HG03342 (cell line): ENCODE data around the gene TMED4.
"Not testable (repeated sequence)": the region's sequence is repeated elsewhere in the genome, so short reads cannot be mapped to it uniquely, and the experiment has no call there.

ENCODE experiments used
- ATAC-seq: cut with Tn5 transposase; IDR thresholded peaks from one replicate; pipeline ENCODE4 v1.9.1; 2021; ENCODE audit warnings: mild to moderate bottlenecking, moderate library complexity; ENCODE audit not compliant: unreplicated experiment

The TMED4 gene

GRCh38 chr7:44607141-44608068 lies 25.4 kb upstream of the TMED4 start:
- ATAC-seq: no peak

- ATAC-seq: peak; percentile 90
Measured at GRCh38 chr7:44606341-44607140, 24.5 kb upstream of the TMED4 start, which contains the start of gene OGDH. TSS of gene OGDH (plus strand) at chr7:44606627. CDS start at chr7:44624344, 17,717 bp downstream.

- ATAC-seq: no peak
Measured at GRCh38 chr7:44604941-44605340, 22.9 kb upstream of the TMED4 start.

- ATAC-seq: no peak
Measured at GRCh38 chr7:44603193-44603592, 21.2 kb upstream of the TMED4 start.

- no peak for ATAC-seq
Measured at GRCh38 chr7:44602576-44602910, 20.5 kb upstream of the TMED4 start.

- no peak for ATAC-seq
Measured at GRCh38 chr7:44599222-44599621, 17.2 kb upstream of the TMED4 start.

- ATAC-seq: not testable (repeated sequence)
Measured at GRCh38 chr7:44597181-44597580, 15.2 kb upstream of the TMED4 start.

GRCh38 chr7:44595934-44596635 lies 14.1 kb upstream of the TMED4 start:
- no peak for ATAC-seq

GRCh38 chr7:44590910-44591309 lies 8.9 kb upstream of the TMED4 start:
- ATAC-seq: no peak

- no peak for ATAC-seq
Measured at GRCh38 chr7:44587843-44588711, 6.0 kb upstream of the TMED4 start.

GRCh38 chr7:44583146-44583865 lies 1.3 kb upstream of the TMED4 start:
- ATAC-seq: no peak

GRCh38 chr7:44580945-44581878 lies 819 bp downstream of the TMED4 start:
- ATAC-seq: peak; percentile 19

GRCh38 chr7:44576228-44576627 lies 5.8 kb downstream of the TMED4 start:
- no peak for ATAC-seq

- ATAC-seq: no peak
Measured at GRCh38 chr7:44575054-44575453, 7.0 kb downstream of the TMED4 start.

GRCh38 chr7:44574287-44574872 lies 7.7 kb downstream of the TMED4 start:
- ATAC-seq: no peak

GRCh38 chr7:44573464-44574286 lies 8.4 kb downstream of the TMED4 start, which contains the start of gene DDX56:
TSS of gene DDX56 (minus strand) at chr7:44573908. CDS start at chr7:44573895, 13 bp downstream.
- peak; percentile 91 for ATAC-seq

GRCh38 chr7:44572771-44573170 lies 9.3 kb downstream of the TMED4 start:
- no peak for ATAC-seq
